ENCODE measurements around the gene HPCAL4.

GRCh38 chr1:39635871-39636210 lies 55.4 kb downstream of the HPCAL4 start:
- TF ChIP-seq, protein P1, sequence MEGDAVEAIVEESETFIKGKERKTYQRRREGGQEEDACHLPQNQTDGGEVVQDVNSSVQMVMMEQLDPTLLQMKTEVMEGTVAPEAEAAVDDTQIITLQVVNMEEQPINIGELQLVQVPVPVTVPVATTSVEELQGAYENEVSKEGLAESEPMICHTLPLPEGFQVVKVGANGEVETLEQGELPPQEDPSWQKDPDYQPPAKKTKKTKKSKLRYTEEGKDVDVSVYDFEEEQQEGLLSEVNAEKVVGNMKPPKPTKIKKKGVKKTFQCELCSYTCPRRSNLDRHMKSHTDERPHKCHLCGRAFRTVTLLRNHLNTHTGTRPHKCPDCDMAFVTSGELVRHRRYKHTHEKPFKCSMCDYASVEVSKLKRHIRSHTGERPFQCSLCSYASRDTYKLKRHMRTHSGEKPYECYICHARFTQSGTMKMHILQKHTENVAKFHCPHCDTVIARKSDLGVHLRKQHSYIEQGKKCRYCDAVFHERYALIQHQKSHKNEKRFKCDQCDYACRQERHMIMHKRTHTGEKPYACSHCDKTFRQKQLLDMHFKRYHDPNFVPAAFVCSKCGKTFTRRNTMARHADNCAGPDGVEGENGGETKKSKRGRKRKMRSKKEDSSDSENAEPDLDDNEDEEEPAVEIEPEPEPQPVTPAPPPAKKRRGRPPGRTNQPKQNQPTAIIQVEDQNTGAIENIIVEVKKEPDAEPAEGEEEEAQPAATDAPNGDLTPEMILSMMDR (IDR thresholded peaks at IDR 0.05; ENCODE audit: insufficient read depth, low read depth, low read length), result no peak
- no peak for TF ChIP-seq EZH2 (IDR thresholded peaks at IDR 0.05; ENCODE audit: insufficient read depth, low read length)

Data from astrocyte (in vitro differentiated cells and primary cell).